Stimulated activated naive CD8-positive, alpha-beta T cell treated with anti-CD3 and anti-CD28 coated beads, Interleukin-15, amount 100 ng/mL, for 72 hours (primary cell): Measurements from ENCODE around the gene SEC23IP.

ENCODE experiments used
- ATAC-seq: fragments of 150-1000 bp; cut with Tn5 transposase; 2 replicates; pipeline ENCODE4 v1.10.0; 2021; ENCODE audit warnings: mild to moderate bottlenecking, moderate library complexity
- DNase-seq, 2 donors: peaks; one replicate each; pipeline ENCODE4 v3.0.0; 2021 to 2022
- H3K27ac Mint-ChIP-seq, 2 donors: one replicate each; pipeline ENCODE4 v1.8.0; 2022; ENCODE audit warnings: mild to moderate bottlenecking in 2 of 2, mixed read lengths in 2 of 2, moderate library complexity in 2 of 2
- H3K27me3 Mint-ChIP-seq: one replicate; pipeline ENCODE4 v1.8.0; 2022; ENCODE audit warnings: mixed read lengths
- H3K4me1 Mint-ChIP-seq: one replicate; pipeline ENCODE4 v1.8.0; 2022; ENCODE audit warnings: mild to moderate bottlenecking, mixed read lengths
- H3K4me3 Mint-ChIP-seq, 2 donors: one replicate each; pipeline ENCODE4 v1.8.0; 2022; ENCODE audit warnings: mild to moderate bottlenecking in 2 of 2, mixed read lengths in 2 of 2, moderate library complexity in 1 of 2
- H3K9me3 Mint-ChIP-seq, 2 donors: one replicate each; pipeline ENCODE4 v1.8.0; 2022; ENCODE audit warnings: mixed read lengths in 2 of 2

Gene SEC23IP

GRCh38 chr10:119892188-119893065, at the start of gene SEC23IP:
Gene SEC23IP, plus strand, starts transcription at chr10:119892730. Its CDS starts 53 bp downstream, at chr10:119892783.
- Mint-ChIP-seq H3K27ac (peak within 1 kb of the TSS; percentile 97 to 99), H3K9me3 (peaks cover 0 to 5% of the 10 kb centered on the region in 2 donors), H3K4me1 (peaks cover 52% of the 10 kb centered on the region), H3K27me3 (no peaks in the 10 kb centered on the region), H3K4me3 (peak within 1 kb of the TSS; percentile 96 to 99)
- DNase-seq (peak; percentile 89 to 95), ATAC-seq (peak; percentile 99)

GRCh38 chr10:119845656-119846055, 46.9 kb upstream of the SEC23IP start:
- DNase-seq (no peak), ATAC-seq (no peak)
- no peaks in the 10 kb centered on the region for H3K9me3 Mint-ChIP-seq
- no peaks in the 10 kb centered on the region for H3K4me1 Mint-ChIP-seq
- peak overlapping the region in 1 of 2 donors; percentile 54 for H3K27ac Mint-ChIP-seq
- H3K27me3 Mint-ChIP-seq = no peaks in the 10 kb centered on the region
- no peak overlapping the region for H3K4me3 Mint-ChIP-seq

DNA sequence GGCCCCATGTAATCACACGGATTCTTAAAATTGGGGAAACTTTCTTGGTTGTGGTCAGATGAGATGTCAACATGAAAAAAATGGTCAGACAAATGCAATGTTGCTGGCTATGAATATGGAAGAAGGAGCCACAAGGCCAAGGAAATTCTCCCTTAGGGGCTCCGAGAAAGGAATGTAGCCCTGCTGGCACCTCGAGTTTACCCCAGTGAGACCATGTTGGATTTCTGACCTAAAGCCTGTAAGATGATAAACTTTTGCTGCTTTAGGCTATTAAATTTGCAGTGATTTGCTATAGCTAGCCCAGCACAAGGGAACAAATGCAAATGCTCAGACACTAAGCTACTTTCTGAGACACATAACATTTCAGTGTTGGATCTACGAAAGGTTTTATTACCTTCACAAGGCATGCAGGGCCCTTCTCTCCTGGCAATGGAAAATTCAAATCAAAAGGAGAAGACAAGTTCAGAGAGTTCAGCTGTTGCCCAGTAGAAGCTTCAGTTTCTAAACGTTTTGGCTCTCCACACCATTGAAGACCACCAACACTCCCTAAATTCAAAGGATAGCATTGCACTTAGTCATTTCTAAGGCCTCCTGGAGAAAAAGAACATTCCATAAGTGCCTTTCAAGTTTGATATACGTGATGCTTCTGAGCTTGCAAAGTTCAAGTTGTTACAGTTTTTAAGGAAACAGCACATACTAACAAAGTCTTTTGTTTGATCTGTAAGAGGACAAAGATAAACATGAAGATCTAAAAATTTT, 43.3 kb upstream of the SEC23IP start:
- Mint-ChIP-seq H3K27me3 (no peaks in the 10 kb centered on the region), H3K4me1 (no peaks in the 10 kb centered on the region), H3K9me3 (no peaks in the 10 kb centered on the region), H3K27ac (peak overlapping the region in 1 of 2 donors; percentile 76), H3K4me3 (no peak overlapping the region)
- DNase-seq (no peak), ATAC-seq (no peak)

DNA sequence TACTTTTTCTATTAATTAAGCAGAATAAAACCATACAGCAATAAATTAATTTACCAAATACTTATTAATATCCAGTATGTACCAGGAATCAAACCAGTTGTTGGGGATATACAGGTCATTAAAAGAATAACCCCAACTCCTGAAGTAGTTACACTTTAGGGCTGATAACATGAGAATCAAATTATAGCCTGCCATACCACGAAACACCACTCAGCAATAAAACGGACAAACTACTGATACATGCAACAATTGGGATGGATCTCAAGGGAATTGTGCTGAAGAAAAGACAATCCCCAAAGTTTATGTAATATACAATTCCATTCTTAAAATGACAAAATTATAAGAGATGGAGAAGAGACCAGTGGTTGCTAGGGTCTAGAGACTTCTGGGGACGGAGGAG, 42.6 kb upstream of the SEC23IP start:
- Mint-ChIP-seq H3K4me3 (no peak overlapping the region), H3K27me3 (no peaks in the 10 kb centered on the region), H3K4me1 (no peaks in the 10 kb centered on the region), H3K9me3 (no peaks in the 10 kb centered on the region), H3K27ac (no peak overlapping the region)
- no peak for ATAC-seq
- DNase-seq = no peak

GRCh38 chr10:119852277-119852676, 40.3 kb upstream of the SEC23IP start:
- H3K27ac Mint-ChIP-seq = no peak overlapping the region
- H3K4me3 Mint-ChIP-seq = no peak overlapping the region
- H3K27me3 Mint-ChIP-seq = no peaks in the 10 kb centered on the region
- ATAC-seq = no peak
- no peaks in the 10 kb centered on the region for H3K4me1 Mint-ChIP-seq
- DNase-seq = no peak
- no peaks in the 10 kb centered on the region for H3K9me3 Mint-ChIP-seq

- Mint-ChIP-seq H3K27ac (no peak overlapping the region), H3K4me1 (no peaks in the 10 kb centered on the region), H3K9me3 (no peaks in the 10 kb centered on the region), H3K27me3 (no peaks in the 10 kb centered on the region), H3K4me3 (no peak overlapping the region)
- ATAC-seq (no peak), DNase-seq (no peak)
Measured at GRCh38 chr10:119852822-119853221, 39.7 kb upstream of the SEC23IP start.

- no peaks in the 10 kb centered on the region for H3K9me3 Mint-ChIP-seq
- no peak for ATAC-seq
- no peak for DNase-seq
- no peak overlapping the region for H3K4me3 Mint-ChIP-seq
- H3K27ac Mint-ChIP-seq = peak overlapping the region; percentile 19 to 90
- H3K4me1 Mint-ChIP-seq = no peaks in the 10 kb centered on the region
- H3K27me3 Mint-ChIP-seq = no peaks in the 10 kb centered on the region
Measured at GRCh38 chr10:119853574-119853973, 39.0 kb upstream of the SEC23IP start.

DNA sequence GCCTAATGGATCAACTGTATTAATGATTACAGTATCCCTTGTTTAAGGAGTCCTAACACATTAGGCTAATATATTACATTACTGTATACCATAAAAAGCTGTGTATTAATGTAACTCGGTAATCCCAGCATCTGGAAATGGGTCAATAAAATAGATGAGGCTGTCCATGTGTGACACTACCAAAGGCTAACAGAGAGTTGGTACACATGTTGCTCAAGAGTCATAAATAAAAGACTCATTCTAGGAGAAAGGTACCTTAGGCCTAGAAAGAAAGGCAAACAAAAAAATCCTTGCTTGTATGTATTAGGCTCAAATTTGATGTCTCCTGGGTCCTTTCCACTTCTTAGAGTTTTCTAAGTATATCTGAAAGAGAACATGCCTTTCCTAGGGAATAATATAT, 34.5 kb upstream of the SEC23IP start:
- Mint-ChIP-seq H3K27me3 (no peaks in the 10 kb centered on the region), H3K4me1 (peaks cover 34% of the 10 kb centered on the region), H3K27ac (no peak overlapping the region), H3K9me3 (no peaks in the 10 kb centered on the region), H3K4me3 (no peak overlapping the region)
- ATAC-seq (no peak), DNase-seq (no peak)

DNA sequence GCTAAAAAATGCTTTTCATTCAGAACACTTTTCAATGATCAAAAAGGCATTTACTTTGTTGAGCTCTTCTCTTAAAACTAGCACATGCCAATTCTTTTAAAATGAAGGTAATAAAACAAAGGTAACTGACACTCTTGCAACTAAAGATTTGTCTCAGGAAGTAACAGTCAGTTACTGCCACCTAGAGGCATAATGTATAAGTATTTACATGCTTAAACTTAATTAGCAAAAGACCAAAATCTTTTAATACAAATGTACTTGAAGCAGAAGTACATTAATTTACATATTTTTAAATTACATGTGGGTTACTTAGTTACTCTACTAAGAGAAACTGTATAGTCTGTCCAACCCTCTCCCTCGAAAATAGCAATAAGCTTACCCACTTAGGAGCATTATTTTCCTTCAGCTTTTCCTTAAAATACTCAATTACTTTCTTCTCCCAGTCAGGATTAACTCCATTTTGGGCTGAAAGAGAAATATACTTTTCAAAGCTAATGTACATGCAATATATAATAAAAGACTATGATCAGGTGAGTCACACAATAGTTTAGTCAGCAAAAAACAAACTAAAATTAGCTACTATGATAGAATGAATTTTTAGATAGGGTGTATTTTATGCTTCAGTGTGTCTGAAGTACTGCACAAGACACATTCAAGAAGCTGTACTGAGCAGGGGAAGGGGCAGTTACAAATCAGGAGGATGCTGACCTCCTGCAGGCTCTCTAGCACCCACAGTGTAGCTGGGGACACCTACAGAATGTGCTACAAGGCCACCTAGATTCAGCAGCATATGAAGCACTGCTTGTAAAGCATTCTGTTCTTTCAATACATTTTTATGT, 32.9 kb upstream of the SEC23IP start:
- ATAC-seq (no peak), DNase-seq (no peak)
- H3K9me3 Mint-ChIP-seq = peaks cover 4 to 10% of the 10 kb centered on the region in 2 donors
- no peak overlapping the region for H3K4me3 Mint-ChIP-seq
- peak overlapping the region; percentile 13 to 28 for H3K27ac Mint-ChIP-seq
- H3K27me3 Mint-ChIP-seq = no peaks in the 10 kb centered on the region
- H3K4me1 Mint-ChIP-seq = peaks cover 49% of the 10 kb centered on the region

- DNase-seq = no peak
- Mint-ChIP-seq H3K27ac (no peak overlapping the region), H3K4me3 (no peak overlapping the region), H3K27me3 (no peaks in the 10 kb centered on the region), H3K4me1 (peaks cover 60% of the 10 kb centered on the region), H3K9me3 (peaks cover 6 to 14% of the 10 kb centered on the region in 2 donors)
- peak; percentile 71 for ATAC-seq
Measured at GRCh38 chr10:119860866-119861607, 31.5 kb upstream of the SEC23IP start.

DNA sequence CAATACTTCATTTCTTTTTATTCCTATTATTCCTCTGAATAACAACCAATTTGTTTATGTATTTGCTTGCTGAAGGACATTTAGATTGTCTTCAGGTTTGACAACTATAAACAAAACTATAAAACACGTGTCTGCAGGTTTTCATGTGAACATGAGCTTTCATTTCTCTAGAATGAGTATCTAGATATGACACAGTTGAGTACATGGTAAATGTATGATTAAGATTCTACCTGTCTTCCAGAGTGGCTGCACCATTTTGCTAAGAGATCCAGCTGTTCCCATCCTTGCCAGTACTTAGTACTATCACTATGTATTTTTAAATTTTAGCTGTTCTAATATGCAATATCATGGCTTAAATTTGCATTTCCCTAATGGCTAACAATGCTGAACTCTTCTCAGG, 30.0 kb upstream of the SEC23IP start:
- no peak overlapping the region for H3K4me3 Mint-ChIP-seq
- peaks cover 6 to 14% of the 10 kb centered on the region in 2 donors for H3K9me3 Mint-ChIP-seq
- no peak for DNase-seq
- H3K27me3 Mint-ChIP-seq = no peaks in the 10 kb centered on the region
- peaks cover 70% of the 10 kb centered on the region for H3K4me1 Mint-ChIP-seq
- ATAC-seq = no peak
- peak overlapping the region in 1 of 2 donors; percentile 6 for H3K27ac Mint-ChIP-seq

GRCh38 chr10:119863951-119864565, 28.5 kb upstream of the SEC23IP start:
- Mint-ChIP-seq H3K9me3 (peaks cover 6 to 14% of the 10 kb centered on the region in 2 donors), H3K4me1 (peaks cover 85% of the 10 kb centered on the region), H3K27ac (no peak overlapping the region), H3K27me3 (no peaks in the 10 kb centered on the region), H3K4me3 (no peak overlapping the region)
- ATAC-seq (no peak), DNase-seq (no peak)

- peaks cover 90% of the 10 kb centered on the region for H3K4me1 Mint-ChIP-seq
- no peaks in the 10 kb centered on the region for H3K27me3 Mint-ChIP-seq
- H3K9me3 Mint-ChIP-seq = peaks cover 6 to 14% of the 10 kb centered on the region in 2 donors
- H3K4me3 Mint-ChIP-seq = no peak overlapping the region
- no peak overlapping the region for H3K27ac Mint-ChIP-seq
- ATAC-seq (no peak), DNase-seq (no peak)
Measured at GRCh38 chr10:119865699-119866240, 26.8 kb upstream of the SEC23IP start.

DNA sequence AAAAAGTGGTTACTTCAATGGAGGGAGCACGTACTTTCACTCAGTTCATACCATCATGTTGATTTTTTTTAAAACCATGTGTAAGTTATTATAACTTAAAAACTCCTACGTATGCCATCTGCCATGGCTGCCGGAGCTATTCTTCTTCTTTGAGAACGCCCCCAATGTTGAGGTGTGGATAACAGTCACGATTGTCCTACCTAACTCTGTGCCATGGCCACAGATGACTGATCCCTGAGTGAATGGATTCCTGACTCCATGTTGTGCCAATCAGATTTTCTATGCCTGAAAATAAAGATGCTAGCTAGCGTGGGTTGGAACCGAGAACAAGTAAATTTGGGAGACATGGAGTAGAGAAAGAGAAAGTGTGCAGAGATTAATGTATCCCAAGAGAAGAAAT, 25.2 kb upstream of the SEC23IP start:
- DNase-seq (no peak), ATAC-seq (no peak)
- no peak overlapping the region for H3K4me3 Mint-ChIP-seq
- no peaks in the 10 kb centered on the region for H3K27me3 Mint-ChIP-seq
- H3K9me3 Mint-ChIP-seq = peaks cover 6 to 14% of the 10 kb centered on the region in 2 donors
- no peak overlapping the region for H3K27ac Mint-ChIP-seq
- H3K4me1 Mint-ChIP-seq = peaks cover 83% of the 10 kb centered on the region
